Endometrial microvascular endothelial cells (primary cell): ENCODE measurements around the gene PRCC. TPM values are rescaled to one million over a fixed set of nuclear protein-coding genes. Genes with fewer than 3 reads are reported as not detected.

Source experiments
- in situ Hi-C: cut with HindIII; loops from 2 replicates; pipeline ENCODE4 v1.10.0; 2017; ENCODE audit warnings: low sequenced_read_pairs, low pct_unique_long_range_greater_than_20kb; ENCODE audit errors: inconsistent ontology term
- total RNA-seq: library from RNA; depleted of rRNA; stranded (reverse); fragments of >200 nt; gene quantifications from one replicate; pipeline ENCODE4 v1.2.3, GENCODE V29; 2015; ENCODE audit errors: inconsistent ontology term

PRCC gene
- total RNA-seq, 1 donor from 2014 or later: 48.2 TPM

DNA sequence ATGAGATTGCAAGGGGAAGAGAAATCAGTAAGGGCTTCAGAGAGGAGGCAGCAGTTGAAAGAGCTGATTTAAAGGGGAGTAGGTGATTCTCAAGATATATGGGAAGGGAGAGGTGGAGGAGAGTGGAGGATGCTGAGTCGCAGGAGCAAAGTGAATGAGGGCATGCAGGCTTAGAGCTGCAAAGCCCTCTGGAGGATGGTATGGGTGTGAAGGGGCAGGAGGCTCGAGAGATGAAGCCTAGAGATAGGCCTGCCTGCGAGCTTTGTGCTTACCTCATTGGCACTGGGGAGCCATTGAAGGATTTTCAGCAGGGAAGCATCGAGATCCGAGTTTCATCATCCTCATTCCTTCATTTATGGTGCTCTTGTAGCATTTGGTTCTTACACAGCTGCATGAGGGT, 65.1 kb downstream of the PRCC start:
- in situ Hi-C loops: no loop called here

DNA sequence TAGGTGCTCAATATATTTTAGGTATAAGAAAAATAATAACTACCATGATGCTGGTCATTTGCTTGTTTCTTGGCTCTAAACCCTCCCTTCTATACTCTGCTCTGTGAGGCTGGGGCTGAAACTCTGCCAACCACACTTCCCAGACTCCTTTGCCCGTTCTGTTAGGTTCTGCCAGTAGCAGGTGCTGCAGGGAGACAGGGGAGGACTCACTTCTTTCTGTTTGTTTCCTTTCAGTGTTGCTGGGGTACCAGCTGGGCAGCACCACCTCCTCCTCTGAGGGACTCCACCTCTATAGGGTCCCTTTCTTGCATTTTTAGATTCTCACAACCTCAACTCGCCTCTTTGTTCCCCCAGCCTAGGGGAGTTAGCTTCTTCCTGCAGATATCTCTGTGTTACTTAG, 66.3 kb downstream of the PRCC start:
- in situ Hi-C loops: no loop called here

DNA sequence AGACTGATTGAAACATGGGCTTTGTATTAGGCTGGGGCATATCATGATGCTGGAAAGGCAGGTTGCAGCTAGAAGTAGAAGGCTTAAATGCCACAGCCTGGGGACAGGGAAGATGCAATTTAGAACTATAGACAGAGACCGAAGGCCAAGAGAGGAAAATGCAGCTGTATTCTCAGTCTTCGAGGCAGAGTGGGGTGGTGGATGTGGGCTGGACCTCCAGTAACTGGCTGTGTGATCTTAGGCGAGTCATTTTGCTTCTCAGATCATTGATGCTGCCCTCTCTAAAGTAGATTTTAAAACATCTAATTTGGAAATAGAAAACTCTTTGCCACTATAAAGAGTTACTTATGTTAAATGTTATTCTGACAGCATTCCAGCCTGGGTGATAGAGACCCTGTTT, 67.0 kb downstream of the PRCC start:
- in situ Hi-C loops: no loop called here

DNA sequence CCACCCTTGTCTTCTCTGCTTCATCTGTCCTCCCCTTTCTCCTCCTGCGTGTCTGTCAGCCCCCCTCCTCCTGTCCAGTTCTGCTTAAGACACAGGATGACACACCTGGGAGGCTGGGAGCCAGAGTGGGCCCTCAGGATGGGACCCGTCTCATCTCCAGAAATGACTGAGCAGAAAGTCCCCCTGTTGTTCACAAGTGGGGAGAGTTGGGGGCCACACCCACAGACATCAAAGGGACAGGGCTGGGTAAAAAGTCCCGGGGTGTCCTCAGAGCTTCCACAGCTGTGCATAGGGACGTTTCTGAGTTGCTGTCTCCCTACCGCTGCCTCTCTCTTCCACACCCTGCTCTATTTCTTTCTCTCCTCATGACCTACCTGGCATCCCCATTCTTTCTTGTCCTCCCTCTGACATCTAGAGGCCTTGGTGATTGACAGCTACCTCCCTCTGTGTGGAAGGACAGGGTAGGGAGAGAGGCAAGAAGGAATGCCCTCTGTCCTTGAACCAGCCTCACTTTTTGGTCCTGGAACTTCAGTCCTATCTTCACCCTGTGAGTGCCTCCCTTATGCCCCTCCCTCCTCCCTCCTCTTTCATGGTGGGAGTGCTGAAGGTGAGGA, 68.8 kb downstream of the PRCC start:
- in situ Hi-C loops: no loop called here

DNA sequence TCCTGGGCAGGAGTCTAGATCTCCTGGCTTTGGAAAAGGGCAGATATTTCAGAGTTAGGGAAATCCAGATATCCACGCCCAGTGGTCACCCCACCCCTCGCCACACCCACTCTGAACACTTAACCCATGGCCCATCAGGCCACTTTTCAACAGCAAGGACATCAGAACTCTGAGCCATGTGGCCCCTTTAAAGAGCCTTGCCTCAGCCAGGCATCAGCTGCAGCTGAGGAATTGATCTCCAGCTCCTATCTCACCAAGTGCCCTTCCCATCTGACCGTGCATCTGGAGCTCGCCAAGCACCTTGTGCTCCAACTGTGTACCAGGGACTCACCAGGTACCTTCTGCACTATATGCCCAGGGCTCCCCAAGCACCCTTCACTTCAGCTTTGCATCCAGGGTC, 69.6 kb downstream of the PRCC start:
- in situ Hi-C loops: no loop called here

DNA sequence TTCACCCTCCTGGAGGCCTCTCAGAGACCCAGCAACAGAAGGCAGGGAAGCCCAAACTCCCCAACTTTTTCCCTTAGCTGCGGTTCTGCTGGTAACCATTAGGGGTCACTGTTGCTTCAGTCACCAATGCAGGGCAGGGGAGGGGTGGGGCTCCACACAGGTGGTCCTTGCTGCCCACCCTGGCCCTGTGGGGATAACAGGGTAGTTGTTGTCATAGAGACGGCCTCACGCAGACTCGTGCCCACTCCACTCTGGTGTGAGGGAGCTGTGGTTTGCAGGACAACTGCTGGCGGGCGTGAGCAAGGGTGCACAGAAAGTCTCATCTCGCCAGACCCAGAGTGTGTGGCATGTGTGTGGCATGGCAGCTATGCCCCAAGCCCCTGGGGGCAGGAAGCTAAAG, 71.6 kb downstream of the PRCC start:
- in situ Hi-C loops: no loop called here

DNA sequence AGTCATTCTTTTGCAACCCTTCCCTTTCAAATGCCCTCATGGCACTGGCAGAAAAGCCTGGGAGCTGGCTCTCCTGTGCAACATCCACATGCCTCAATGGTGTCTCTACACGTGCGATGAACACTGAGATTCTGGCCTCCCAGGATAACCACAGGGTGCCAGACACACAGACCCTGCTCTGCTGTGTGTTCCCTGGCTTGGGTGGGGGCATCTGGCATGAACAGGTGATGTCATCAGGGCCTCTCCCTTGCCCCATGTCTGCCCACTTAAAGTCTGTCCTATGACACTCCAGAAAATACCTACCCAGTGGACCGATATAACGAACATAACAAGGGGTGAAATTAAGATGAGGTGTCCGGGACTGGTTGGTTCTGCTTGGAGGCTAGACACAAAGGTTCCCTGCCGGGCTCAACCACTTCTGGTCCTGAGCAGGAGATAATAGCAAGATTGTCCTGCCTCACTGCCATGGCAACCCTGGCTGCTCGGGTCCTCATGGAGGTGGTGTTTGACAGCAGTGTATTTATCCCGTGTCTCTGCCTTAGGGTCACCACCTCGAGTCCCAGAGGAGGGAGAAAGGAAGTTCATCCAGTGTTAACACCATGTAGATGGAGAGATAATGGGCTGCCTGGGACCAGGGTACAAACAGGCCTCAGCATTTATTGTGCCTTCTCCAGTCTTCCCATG, 72.2 kb downstream of the PRCC start:
- in situ Hi-C loops: no loop called here

DNA sequence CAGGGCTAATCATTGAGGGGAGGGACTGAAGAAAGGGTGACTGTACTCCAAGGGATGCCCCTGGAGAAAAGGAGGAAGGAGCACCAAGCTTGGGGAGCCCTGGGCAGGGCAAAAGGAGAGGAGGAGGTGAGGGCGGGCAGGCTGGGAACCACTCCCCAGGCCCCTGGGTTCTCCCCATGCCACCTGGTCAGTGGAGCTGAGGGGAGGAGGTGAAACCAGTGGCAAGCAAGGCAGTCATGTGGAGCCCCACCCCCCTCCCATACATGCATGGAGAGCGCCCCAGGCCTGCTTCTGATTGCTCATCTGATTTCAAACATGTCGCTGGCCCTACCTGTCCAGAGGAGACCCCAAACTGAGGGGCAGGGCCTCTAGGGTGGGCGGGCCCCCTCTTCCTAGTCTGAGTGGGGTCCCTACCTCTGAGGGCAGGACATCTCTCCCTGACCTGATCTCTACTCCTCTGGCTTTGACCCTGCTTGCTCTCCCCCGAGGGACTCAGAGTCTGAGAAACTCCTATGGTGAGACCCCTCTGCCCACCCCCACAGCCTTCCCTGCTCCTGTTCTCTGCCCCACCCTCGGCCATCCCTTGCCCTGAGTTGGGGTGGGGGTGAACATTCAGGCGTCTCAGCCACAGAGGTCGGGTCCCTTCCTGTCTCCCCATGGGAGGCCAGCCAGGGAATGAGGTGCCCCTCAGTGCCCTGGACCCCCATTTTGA, 73.0 kb downstream of the PRCC start:
- in situ Hi-C loops: no loop called here

DNA sequence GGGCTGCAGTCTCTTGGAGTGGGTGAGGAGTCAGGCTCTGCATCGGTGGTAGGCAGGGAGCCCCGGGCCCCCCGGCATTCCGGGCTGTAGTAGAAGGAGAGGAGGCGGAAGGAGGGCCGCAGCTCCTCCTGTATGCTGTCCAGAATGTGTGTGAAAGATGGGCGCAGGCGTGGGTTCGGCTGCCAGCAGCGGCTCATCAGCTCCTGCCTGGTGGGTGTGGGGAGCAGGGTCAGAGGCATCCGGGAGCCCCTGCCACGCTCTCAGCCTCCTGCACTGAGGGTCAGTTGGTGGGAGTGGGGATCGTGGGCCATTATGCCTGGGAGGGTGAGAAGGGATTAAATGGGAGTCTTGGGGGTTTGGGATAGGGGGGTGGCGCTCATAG, 73.6 kb downstream of the PRCC start:
- in situ Hi-C loops: no loop called here

DNA sequence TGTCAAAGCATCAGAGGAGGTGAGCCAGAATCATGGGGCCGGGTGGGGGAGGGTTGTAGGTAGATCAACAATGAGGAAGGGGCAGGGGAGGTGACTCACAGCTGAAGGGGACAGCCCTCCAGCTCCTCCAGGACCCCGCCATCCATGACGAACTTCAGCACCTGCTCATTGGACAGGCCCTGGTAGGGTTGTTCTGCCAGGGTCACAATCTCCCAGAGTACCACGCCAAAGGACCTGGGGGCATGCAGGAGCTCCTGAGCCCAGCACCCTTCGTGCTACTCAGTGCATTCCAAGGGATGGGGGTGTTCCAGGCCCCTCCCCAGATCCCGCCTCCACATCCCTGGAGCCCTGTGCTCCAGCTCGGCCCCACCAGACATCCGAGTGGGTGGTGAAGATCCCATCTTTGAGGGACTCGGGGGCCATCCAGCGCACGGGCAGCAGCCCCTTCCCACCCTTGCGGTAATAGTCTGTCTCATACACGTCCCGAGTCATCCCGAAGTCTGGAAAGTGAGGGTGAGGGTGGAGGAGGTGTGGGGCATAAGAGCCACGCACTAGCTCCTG, 74.0 kb downstream of the PRCC start:
- in situ Hi-C loops: no loop called here

DNA sequence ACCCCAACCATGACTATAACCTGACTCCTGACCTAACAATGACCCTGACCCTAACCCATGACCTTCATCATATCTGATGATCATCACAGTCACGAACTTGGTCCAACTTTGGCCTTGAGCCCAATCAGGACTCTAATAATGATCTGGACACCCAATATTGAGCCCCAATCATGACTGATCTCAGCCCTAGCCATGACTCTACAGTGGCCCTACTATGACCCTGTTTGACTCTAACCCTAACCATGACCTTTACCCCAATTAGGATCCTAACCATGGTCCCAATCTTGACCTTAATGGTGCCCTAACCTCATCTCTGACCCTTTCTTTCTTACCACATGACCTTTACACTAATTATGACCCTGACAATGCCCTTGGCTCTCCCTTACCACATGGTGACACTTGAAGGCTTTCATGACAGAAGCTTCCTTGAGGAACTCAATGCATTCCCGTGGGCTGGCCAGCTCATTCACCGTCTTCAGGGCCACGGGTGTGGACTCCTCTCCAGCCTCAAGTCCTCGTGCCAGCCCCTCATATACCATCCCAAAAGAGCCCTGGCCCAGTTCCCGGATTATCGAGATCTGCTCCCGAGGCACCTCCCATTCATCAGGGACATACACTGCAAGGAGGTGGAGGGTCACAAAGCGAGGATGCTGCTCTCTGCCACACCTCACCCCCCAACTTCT, 75.4 kb downstream of the PRCC start:
- in situ Hi-C loops: no loop called here

DNA sequence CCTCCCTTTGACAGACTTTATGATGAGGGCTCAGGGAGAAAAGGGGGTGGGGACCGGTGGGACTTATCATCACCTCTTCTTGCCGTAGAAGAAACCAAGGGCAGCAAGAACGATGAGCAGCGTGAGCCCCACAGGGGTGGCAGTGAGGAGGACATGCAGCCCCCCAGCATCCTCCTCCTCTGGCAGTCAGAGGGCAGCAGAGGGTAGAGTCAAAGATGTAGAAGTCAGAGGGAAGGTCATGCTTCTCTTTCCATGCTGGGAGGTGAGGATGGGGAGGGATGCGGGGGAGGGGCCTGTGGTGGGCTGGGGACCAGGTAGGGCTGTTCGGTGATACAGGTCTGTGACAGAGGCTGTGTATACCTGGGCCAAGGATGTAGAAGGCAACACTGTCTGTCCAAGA, 76.8 kb downstream of the PRCC start:
- in situ Hi-C loops: no loop called here

DNA sequence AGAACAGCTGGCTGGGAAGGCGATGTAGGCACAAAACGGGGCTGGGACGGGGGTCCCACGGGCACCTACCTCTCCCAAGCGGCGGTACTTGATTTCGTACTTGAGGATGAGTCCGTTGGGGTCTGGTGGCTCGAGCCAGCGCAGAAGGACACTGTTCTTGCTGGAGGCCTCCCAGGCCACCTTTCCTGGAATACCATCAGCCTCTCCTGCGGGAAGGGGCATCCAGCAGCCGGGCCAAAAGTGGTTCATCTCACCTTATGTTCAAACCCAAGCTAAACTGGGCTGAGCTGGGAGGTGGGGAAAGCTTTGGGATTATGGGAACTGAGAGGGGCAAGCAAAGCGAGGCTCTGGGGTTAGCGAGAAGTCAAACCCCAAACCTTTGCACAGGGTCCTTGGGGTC, 77.3 kb downstream of the PRCC start:
- in situ Hi-C loops: no loop called here

DNA sequence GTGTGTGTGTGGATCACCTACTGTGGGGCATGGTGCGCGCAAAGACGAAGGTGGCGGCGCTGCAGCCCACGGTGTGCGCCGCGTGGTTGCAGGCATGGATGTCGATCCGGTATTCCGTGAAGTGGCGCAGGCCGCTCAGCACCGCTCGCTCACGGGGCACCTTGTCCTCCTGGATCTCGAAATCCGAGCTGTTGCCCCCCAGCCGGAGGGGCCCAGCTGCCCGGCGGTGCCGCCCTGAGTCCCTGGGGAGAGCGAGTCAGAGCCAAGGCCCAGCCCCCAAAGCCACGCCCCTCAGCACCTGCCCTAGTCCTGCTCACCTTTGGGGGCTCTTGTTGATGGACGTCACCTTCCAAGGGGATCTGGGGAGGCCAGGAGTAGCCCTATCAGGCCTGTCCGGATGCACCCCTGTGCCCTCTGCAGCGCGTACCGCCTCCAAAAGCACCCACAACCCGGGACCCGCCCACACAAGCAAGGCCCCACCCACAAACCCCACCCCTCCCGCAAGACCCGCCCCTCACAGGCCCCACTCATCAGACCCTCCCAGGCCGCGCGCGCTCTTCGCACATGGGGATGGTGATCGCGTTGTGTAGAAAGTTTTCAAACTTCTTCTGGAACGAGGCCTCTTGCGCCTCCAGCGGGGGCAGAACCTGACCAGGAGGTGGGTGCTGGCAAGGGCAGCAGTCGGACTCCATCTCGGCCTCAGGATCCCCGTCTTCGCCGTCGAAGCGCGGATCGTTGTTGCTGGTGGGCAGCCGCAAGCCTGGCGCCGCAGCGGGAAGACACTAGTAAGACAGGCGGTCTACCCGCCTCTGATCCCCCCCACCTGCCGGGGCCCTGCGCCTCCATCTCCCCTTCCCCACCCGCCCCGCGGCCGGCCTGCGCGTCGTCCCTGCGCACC, 78.0 kb downstream of the PRCC start:
- in situ Hi-C loops: no loop called here

DNA sequence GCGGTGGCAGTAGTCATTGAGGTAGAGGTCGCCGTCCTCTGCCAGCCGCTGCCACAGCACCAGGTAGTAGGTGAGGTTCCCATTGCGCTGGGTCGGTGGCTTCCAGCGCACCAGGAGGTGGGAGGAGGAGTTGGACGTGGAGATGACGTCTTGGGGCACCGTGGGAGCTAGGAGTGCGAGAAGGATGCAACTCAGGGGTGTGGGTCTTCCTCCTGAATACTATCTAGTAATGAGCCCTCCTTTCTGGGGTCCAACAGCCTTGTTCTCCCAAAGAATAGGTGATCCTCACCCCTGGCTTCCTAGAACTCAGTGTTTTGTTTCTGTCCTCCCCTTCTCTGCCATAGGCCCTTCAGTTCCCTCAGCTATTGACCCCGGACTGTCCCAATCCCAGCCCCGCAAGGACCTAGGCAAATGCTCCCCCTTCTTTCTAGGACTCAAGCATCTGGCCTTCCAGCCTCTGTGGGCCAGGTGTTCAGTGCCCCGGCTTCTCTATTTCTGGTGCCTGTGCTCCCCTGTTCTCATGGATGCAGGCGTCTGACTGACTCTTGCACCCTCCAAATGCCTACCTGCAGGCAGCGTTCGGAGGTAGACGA, 78.7 kb downstream of the PRCC start:
- in situ Hi-C loops: no loop called here

DNA sequence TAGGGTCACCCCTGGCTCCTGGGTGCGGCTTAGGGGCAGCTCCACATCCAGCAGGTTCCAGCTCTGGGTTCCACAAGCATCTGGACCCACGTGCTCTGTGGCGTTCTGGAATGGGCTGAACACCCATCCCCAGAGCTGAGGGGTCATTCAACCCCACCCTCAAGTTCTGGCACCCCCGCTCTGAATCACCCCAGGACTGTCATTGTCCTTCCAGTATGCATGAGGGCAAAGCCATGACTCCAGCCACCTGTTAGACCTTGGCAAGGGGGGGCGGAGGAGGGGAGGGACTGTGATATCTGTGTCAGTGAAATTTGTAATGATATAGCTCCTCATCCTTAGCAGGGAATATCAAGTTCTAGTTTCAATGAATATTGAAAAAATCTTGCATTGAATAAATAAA, 79.3 kb downstream of the PRCC start:
- in situ Hi-C loops: no loop called here

DNA sequence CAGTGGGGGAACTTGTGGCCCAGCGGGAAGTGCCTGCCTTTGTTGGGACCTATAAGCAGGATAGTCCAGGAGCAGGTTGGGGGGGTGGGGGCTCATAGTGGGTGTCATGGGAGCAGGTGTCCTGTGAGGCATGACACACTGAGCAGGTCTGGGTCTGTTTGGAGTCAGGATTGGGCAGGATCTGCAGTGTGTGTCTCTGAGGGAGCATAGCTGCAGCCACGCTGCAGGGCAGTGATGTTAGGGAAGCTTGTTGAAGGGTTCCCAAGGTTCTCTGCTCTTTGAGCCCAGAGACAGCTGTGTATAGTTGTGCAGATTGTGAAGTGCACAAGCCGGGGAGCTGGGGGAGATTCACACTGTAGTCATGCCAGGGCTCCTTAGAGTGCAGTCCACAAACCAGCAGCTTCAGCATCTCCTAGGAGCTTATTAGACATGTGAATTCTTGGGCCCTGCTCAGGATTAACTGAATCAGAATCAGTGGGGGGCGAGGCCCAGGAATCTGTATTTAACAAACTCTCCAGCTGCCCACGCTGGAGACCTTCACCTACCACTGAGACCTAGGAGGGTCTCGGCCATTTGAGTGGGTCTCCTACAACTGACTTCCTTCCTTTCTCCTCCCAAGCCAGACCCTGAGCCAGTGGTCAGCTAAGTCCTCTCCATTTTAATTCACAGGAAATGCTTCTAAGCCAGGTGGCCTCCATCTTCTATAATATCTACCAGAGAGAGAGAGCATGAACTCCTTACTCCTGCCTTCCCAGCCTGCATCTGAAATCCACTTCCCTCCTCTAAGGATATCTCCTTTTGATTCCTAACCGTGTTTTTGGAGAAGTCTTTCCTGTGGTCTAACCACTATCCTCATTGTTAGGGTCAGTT, 80.5 kb downstream of the PRCC start:
- in situ Hi-C loops: no loop called here
